ENCODE results near the gene TAOK1. TPM values are rescaled to one million over a fixed set of nuclear protein-coding genes. Genes with fewer than 3 reads are reported as not detected.

The TAOK1 gene
- total RNA-seq, 1 experiment from 2014 or later = 56.3 TPM

DNA sequence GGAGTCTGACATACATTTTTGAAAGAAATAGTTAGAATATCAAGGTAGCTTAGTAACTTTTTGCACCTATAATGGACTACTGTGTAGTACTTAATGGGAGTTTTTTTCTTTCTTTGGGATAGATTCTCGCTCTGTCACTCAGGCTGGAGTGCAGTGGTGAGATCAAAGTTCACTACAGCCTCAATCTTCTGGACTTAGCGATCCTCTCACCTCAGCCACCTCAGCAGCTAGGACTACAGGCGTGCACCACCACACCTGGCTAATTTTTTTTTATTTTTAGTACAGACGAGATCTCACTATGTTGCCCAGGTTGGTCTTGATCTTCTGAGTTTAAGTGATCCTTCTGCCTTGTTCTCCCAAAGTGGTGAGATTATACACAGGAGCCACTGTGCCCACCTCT, 9.5 kb downstream of the TAOK1 start:
- H3K36me3 ChIP-seq (ENCODE audit: control insufficient read depth in 1 of 2, insufficient read depth in 2 of 2, low read length in 2 of 2) = peaks cover 5 to 7% of the 10 kb centered on the region in 2 experiments; a peak in 2 of 4 replicates
- no peaks in the 10 kb centered on the region for H3K9me3 ChIP-seq (ENCODE audit: control insufficient read depth in 1 of 2, insufficient read depth in 1 of 2, low read depth in 1 of 2, low read length in 2 of 2)
- ATAC-seq (no peak), DNase-seq (ENCODE audit: low read depth, low spot score) (no peak)
- no TSS peak for BruUV-seq (replicated peaks)
- H3K79me2 ChIP-seq (ENCODE audit: insufficient read depth, low read length) = peaks cover 93% of the 10 kb centered on the region
- no peak overlapping the region for H3K27ac ChIP-seq (ENCODE audit: low read depth, low read length)
- no peaks in the 10 kb centered on the region for H3K9me2 ChIP-seq (ENCODE audit: insufficient read depth)
- CTCF ChIA-PET = no interaction called here
- RAD21 ChIA-PET (ENCODE audit: low non-redundant PET in 1 of 2, low total read pairs in 2 of 2, uncharacterized antibody in 2 of 2, unreplicated experiment in 2 of 2) = no interaction called here
- H3K9ac ChIP-seq (ENCODE audit: low read length) = no peak overlapping the region
- peaks cover 3% of the 10 kb centered on the region; the same call in 1 of the 2 replicates for H4K20me1 ChIP-seq (ENCODE audit: insufficient read depth)
- no peaks in the 10 kb centered on the region for H3K27me3 ChIP-seq (ENCODE audit: insufficient read depth, low read length)
- POLR2A ChIA-PET = no interaction called here
- no peak overlapping the region for H3K4me3 ChIP-seq (replicated peaks in 1 of 2; ENCODE audit: low read depth in 1 of 2, low read length in 2 of 2)
- H3K4me2 ChIP-seq (ENCODE audit: low read length) = no peak overlapping the region
- intact Hi-C loops (cut with micrococcal nuclease) = no loop called here
- TF ChIP-seq, protein P1, sequence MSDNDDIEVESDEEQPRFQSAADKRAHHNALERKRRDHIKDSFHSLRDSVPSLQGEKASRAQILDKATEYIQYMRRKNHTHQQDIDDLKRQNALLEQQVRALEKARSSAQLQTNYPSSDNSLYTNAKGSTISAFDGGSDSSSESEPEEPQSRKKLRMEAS (IDR thresholded peaks at IDR 0.05) = no peak
- TF ChIP-seq, protein P2, sequence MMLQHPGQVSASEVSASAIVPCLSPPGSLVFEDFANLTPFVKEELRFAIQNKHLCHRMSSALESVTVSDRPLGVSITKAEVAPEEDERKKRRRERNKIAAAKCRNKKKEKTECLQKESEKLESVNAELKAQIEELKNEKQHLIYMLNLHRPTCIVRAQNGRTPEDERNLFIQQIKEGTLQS (IDR thresholded peaks at IDR 0.05) = no peak
- TF ChIP-seq SP1 (IDR thresholded peaks at IDR 0.05; ENCODE audit: low read depth) = no peak
- TF ChIP-seq EZH2phosphoT487 (IDR thresholded peaks at IDR 0.05; ENCODE audit: borderline replicate concordance) = no peak
- no peak for TF ChIP-seq ZBTB33 (IDR thresholded peaks at IDR 0.05; ENCODE audit: extremely low read depth, insufficient replicate concordance, low read length)
- TF ChIP-seq EGR1 (IDR thresholded peaks at IDR 0.05; ENCODE audit: low read depth) = no peak
- TF ChIP-seq POLR2A (IDR thresholded peaks at IDR 0.05; ENCODE audit: borderline replicate concordance, extremely low read depth, insufficient read depth, insufficient read length) = no peak
- TF ChIP-seq EZH2 (IDR thresholded peaks at IDR 0.05) = no peak
- TF ChIP-seq SRF (IDR thresholded peaks at IDR 0.05; ENCODE audit: low read depth) = no peak
- no peak for TF ChIP-seq ZNF274 (IDR thresholded peaks at IDR 0.05; ENCODE audit: low read depth, low read length)
- no peak for TF ChIP-seq FOSL1 (IDR thresholded peaks at IDR 0.05; ENCODE audit: low read depth)
- no peak for TF ChIP-seq TCF7L2 (IDR thresholded peaks at IDR 0.05; ENCODE audit: borderline replicate concordance, extremely low read depth, insufficient read depth, insufficient read length)
- TF ChIP-seq, protein P3, sequence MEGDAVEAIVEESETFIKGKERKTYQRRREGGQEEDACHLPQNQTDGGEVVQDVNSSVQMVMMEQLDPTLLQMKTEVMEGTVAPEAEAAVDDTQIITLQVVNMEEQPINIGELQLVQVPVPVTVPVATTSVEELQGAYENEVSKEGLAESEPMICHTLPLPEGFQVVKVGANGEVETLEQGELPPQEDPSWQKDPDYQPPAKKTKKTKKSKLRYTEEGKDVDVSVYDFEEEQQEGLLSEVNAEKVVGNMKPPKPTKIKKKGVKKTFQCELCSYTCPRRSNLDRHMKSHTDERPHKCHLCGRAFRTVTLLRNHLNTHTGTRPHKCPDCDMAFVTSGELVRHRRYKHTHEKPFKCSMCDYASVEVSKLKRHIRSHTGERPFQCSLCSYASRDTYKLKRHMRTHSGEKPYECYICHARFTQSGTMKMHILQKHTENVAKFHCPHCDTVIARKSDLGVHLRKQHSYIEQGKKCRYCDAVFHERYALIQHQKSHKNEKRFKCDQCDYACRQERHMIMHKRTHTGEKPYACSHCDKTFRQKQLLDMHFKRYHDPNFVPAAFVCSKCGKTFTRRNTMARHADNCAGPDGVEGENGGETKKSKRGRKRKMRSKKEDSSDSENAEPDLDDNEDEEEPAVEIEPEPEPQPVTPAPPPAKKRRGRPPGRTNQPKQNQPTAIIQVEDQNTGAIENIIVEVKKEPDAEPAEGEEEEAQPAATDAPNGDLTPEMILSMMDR (IDR thresholded peaks at IDR 0.05 in 2 of 3, conservative IDR thresholded peaks at IDR 0.05 in 1 of 3; ENCODE audit: borderline replicate concordance in 1 of 3, insufficient read depth in 1 of 3, low read depth in 2 of 3, low read length in 2 of 3) = no peak
- TF ChIP-seq JUND (IDR thresholded peaks at IDR 0.05) = no peak
- H2AFZ ChIP-seq (ENCODE audit: low read depth, low read length, poor library complexity, severe bottlenecking) = no peak overlapping the region
- peaks cover 0 to 3% of the 10 kb centered on the region in 2 experiments; a peak in 1 of 4 replicates for H3K4me1 ChIP-seq (ENCODE audit: control insufficient read depth in 1 of 2, insufficient read depth in 2 of 2, low read length in 2 of 2)

Data from HCT116 (cell line).